Epithelial cell of prostate (primary cell): ENCODE measurements around the gene LGR5.

Experiments used
- DNase-seq: peaks from one replicate; pipeline ENCODE4 v3.0.0-alpha.2; 2011; ENCODE audit warnings: low read depth, low spot score
- H3K27ac ChIP-seq: fragments of 450-650 bp; 2 replicates; pipeline ENCODE4 v1.5.1; 2017; ENCODE audit warnings: mild to moderate bottlenecking

LGR5 gene

GRCh38 chr12:71582925-71583324 lies 143.3 kb downstream of the LGR5 start:
- no peak for DNase-seq
- no peak overlapping the region for H3K27ac ChIP-seq

GRCh38 chr12:71584356-71584755 lies 144.8 kb downstream of the LGR5 start:
- no peak for DNase-seq
- no peak overlapping the region for H3K27ac ChIP-seq

- H3K27ac ChIP-seq: no peak overlapping the region
- DNase-seq: no peak
Observed at GRCh38 chr12:71585218-71585617, 145.6 kb downstream of the LGR5 start.

- no peak for DNase-seq
- H3K27ac ChIP-seq: no peak overlapping the region
Observed at GRCh38 chr12:71587012-71587411, 147.4 kb downstream of the LGR5 start.

GRCh38 chr12:71589478-71589881 lies 149.9 kb downstream of the LGR5 start:
- DNase-seq: peak; percentile 43
- peak overlapping the region; percentile 23 for H3K27ac ChIP-seq

- no peak overlapping the region for H3K27ac ChIP-seq
Observed at GRCh38 chr12:71591601-71592000, 152.0 kb downstream of the LGR5 start.

GRCh38 chr12:71592841-71593240 lies 153.2 kb downstream of the LGR5 start:
- no peak for DNase-seq
- H3K27ac ChIP-seq: no peak overlapping the region

More at GRCh38 chr12:71591601-71592000, 152.0 kb downstream of the LGR5 start:
- no peak for DNase-seq

- H3K27ac ChIP-seq: no peak overlapping the region
- DNase-seq: no peak
Observed at GRCh38 chr12:71594214-71594948, 154.8 kb downstream of the LGR5 start.

GRCh38 chr12:71599210-71599609 lies 159.6 kb downstream of the LGR5 start:
- peak overlapping the region; percentile 48 for H3K27ac ChIP-seq
- no peak for DNase-seq

GRCh38 chr12:71601546-71601945 lies 161.9 kb downstream of the LGR5 start:
- peak overlapping the region; percentile 28 for H3K27ac ChIP-seq
- DNase-seq: no peak

GRCh38 chr12:71602761-71603577 lies 163.4 kb downstream of the LGR5 start:
- no peak for DNase-seq
- H3K27ac ChIP-seq: no peak overlapping the region

- DNase-seq: no peak
Observed at GRCh38 chr12:71605039-71605438, 165.4 kb downstream of the LGR5 start.

GRCh38 chr12:71607494-71608330 lies 168.1 kb downstream of the LGR5 start:
- H3K27ac ChIP-seq: no peak overlapping the region
- DNase-seq: no peak

More at GRCh38 chr12:71605039-71605438, 165.4 kb downstream of the LGR5 start:
- no peak overlapping the region for H3K27ac ChIP-seq

- no peak overlapping the region for H3K27ac ChIP-seq
- no peak for DNase-seq
Observed at GRCh38 chr12:71610031-71610795, 170.6 kb downstream of the LGR5 start.

- no peak overlapping the region for H3K27ac ChIP-seq
- DNase-seq: no peak
Observed at GRCh38 chr12:71621938-71622337, 182.3 kb downstream of the LGR5 start.

- DNase-seq: no peak
- no peak overlapping the region for H3K27ac ChIP-seq
Observed at GRCh38 chr12:71625476-71625875, 185.9 kb downstream of the LGR5 start.

- H3K27ac ChIP-seq: no peak overlapping the region
- DNase-seq: no peak
Observed at GRCh38 chr12:71626098-71626497, 186.5 kb downstream of the LGR5 start.

- H3K27ac ChIP-seq: no peak overlapping the region
- no peak for DNase-seq
Observed at GRCh38 chr12:71626768-71627167, 187.2 kb downstream of the LGR5 start.

GRCh38 chr12:71627438-71628002 lies 187.9 kb downstream of the LGR5 start:
- peak overlapping the region; percentile 8 for H3K27ac ChIP-seq
- no peak for DNase-seq
